ENCODE results near the gene HERPUD1. TPM values are rescaled to one million over a fixed set of nuclear protein-coding genes. Genes with fewer than 3 reads are reported as not detected.

Gene HERPUD1
- total RNA-seq, 2 experiments from 2014 or later, result 140 to 342 TPM

- Histone ChIP-seq H4K20me1 (ENCODE audit: insufficient read depth, low read length) (no peaks in the 10 kb centered on the region), H3K4me1 (ENCODE audit: insufficient read depth, low read length, poor library complexity, severe bottlenecking) (peaks cover 22% of the 10 kb centered on the region), H3K27ac (ENCODE audit: low read depth, low read length, poor library complexity, severe bottlenecking) (no peak overlapping the region), H3K36me3 (ENCODE audit: insufficient read depth, low read length) (no peaks in the 10 kb centered on the region), H3K4me2 (ENCODE audit: low read length) (no peak overlapping the region), H3K9me2 (ENCODE audit: insufficient read depth, low read length) (no peaks in the 10 kb centered on the region), H3K9me3 (ENCODE audit: low read length) (no peaks in the 10 kb centered on the region), H2AFZ (ENCODE audit: low read length) (no peak overlapping the region), H3K79me2 (ENCODE audit: insufficient read depth, low read depth, low read length) (no peaks in the 10 kb centered on the region), H3K4me3 (ENCODE audit: low read depth, low read length, poor library complexity, severe bottlenecking) (no peak overlapping the region)
- POLR2A ChIA-PET, result interaction anchor here (0.7 kb wide), 1 partner anchor 29 kb away, joined by 3 read pairs; the partner anchor contains the start of gene NLRC5
- TF ChIP-seq, protein P1, sequence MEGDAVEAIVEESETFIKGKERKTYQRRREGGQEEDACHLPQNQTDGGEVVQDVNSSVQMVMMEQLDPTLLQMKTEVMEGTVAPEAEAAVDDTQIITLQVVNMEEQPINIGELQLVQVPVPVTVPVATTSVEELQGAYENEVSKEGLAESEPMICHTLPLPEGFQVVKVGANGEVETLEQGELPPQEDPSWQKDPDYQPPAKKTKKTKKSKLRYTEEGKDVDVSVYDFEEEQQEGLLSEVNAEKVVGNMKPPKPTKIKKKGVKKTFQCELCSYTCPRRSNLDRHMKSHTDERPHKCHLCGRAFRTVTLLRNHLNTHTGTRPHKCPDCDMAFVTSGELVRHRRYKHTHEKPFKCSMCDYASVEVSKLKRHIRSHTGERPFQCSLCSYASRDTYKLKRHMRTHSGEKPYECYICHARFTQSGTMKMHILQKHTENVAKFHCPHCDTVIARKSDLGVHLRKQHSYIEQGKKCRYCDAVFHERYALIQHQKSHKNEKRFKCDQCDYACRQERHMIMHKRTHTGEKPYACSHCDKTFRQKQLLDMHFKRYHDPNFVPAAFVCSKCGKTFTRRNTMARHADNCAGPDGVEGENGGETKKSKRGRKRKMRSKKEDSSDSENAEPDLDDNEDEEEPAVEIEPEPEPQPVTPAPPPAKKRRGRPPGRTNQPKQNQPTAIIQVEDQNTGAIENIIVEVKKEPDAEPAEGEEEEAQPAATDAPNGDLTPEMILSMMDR (conservative IDR thresholded peaks at IDR 0.05; ENCODE audit: low read length), result no peak
- TF ChIP-seq EZH2phosphoT487 (IDR thresholded peaks at IDR 0.05; ENCODE audit: borderline replicate concordance, low read depth, low read length), result no peak
- DNase-seq (ENCODE audit: low spot score), result no peak
- BruUV-seq (replicated peaks), result no TSS peak
- CTCF ChIA-PET (ENCODE audit: unreplicated experiment), result no interaction called here
- intact Hi-C loops (cut with micrococcal nuclease; ENCODE audit: unreplicated experiment), result no loop called here
These were observed 28.8 kb downstream of the HERPUD1 start for GRCh38 chr16:56960681-56961281.

- TF ChIP-seq EZH2phosphoT487 (IDR thresholded peaks at IDR 0.05; ENCODE audit: borderline replicate concordance, low read depth, low read length), result no peak
- TF ChIP-seq, protein P1 (conservative IDR thresholded peaks at IDR 0.05; ENCODE audit: low read length), result no peak
- Histone ChIP-seq H3K4me2 (ENCODE audit: low read length) (no peak overlapping the region), H3K4me3 (ENCODE audit: low read depth, low read length, poor library complexity, severe bottlenecking) (no peak overlapping the region), H3K9me2 (ENCODE audit: insufficient read depth, low read length) (no peaks in the 10 kb centered on the region), H3K79me2 (ENCODE audit: insufficient read depth, low read depth, low read length) (no peaks in the 10 kb centered on the region), H3K27ac (ENCODE audit: low read depth, low read length, poor library complexity, severe bottlenecking) (no peak overlapping the region), H3K4me1 (ENCODE audit: insufficient read depth, low read length, poor library complexity, severe bottlenecking) (peaks cover 25% of the 10 kb centered on the region), H3K9me3 (ENCODE audit: low read length) (no peaks in the 10 kb centered on the region), H4K20me1 (ENCODE audit: insufficient read depth, low read length) (no peaks in the 10 kb centered on the region), H2AFZ (ENCODE audit: low read length) (no peak overlapping the region), H3K36me3 (ENCODE audit: insufficient read depth, low read length) (no peaks in the 10 kb centered on the region)
- no peak for DNase-seq (ENCODE audit: low spot score)
- intact Hi-C loops (cut with micrococcal nuclease; ENCODE audit: unreplicated experiment), result no loop called here
- BruUV-seq (replicated peaks), result no TSS peak
- ChIA-PET CTCF (ENCODE audit: unreplicated experiment) (interaction anchor here (0.9 kb wide), 1 partner anchor 10 kb away, joined by 3 read pairs; no protein-coding TSS in a partner anchor), POLR2A (no interaction called here)
These were observed 29.4 kb downstream of the HERPUD1 start for GRCh38 chr16:56961386-56961785.

DNA sequence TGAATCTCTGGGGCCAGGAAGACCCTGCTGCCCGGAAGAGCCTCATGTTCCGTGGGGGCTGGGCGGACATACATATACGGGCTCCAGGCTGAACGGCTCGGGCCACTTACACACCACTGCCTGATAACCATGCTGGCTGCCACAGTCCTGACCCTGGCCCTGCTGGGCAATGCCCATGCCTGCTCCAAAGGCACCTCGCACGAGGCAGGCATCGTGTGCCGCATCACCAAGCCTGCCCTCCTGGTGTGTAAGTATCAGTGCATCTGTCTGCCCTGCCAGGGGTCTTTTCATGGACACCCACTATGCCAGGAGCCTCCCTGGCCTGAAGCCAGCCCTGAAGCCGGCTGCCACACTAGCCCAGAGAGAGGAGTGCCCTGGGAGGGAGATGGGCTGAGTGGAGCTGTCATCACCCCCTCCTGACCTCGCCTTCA is 29.9 kb downstream of the HERPUD1 start, which contains the start of gene CETP:
Gene CETP, plus strand, starts transcription at position 100 of the 431 bp plus-strand sequence. Its CDS starts 30 bp downstream, at position 130.
- POLR2A ChIA-PET, result no interaction called here
- intact Hi-C loops (cut with micrococcal nuclease; ENCODE audit: unreplicated experiment), result no loop called here
- H3K79me2 ChIP-seq (ENCODE audit: insufficient read depth, low read depth, low read length), result no peaks in the 10 kb centered on the region
- H3K27ac ChIP-seq (ENCODE audit: low read depth, low read length, poor library complexity, severe bottlenecking), result no peak within 1 kb of the TSS
- H3K36me3 ChIP-seq (ENCODE audit: insufficient read depth, low read length), result no peaks in the 10 kb centered on the region
- H4K20me1 ChIP-seq (ENCODE audit: insufficient read depth, low read length), result no peaks in the 10 kb centered on the region
- H3K4me2 ChIP-seq (ENCODE audit: low read length), result no peak within 1 kb of the TSS
- no peaks in the 10 kb centered on the region for H3K9me3 ChIP-seq (ENCODE audit: low read length)
- no peaks in the 10 kb centered on the region for H3K9me2 ChIP-seq (ENCODE audit: insufficient read depth, low read length)
- H3K4me3 ChIP-seq (ENCODE audit: low read depth, low read length, poor library complexity, severe bottlenecking), result no peak within 1 kb of the TSS
- CTCF ChIA-PET (ENCODE audit: unreplicated experiment), result interaction anchor here (0.9 kb wide), 1 partner anchor 10 kb away, joined by 3 read pairs; no protein-coding TSS in a partner anchor
- peaks cover 21% of the 10 kb centered on the region for H3K4me1 ChIP-seq (ENCODE audit: insufficient read depth, low read length, poor library complexity, severe bottlenecking)
- no peak for DNase-seq (ENCODE audit: low spot score)
- BruUV-seq (replicated peaks), result no TSS peak
- no peak within 1 kb of the TSS for H2AFZ ChIP-seq (ENCODE audit: low read length)
- TF ChIP-seq, protein P1 (conservative IDR thresholded peaks at IDR 0.05; ENCODE audit: low read length), result no peak
- TF ChIP-seq EZH2phosphoT487 (IDR thresholded peaks at IDR 0.05; ENCODE audit: borderline replicate concordance, low read depth, low read length), result no peak
